WTC11 (cell line): ENCODE results near the gene CEMIP.

ENCODE experiments used
- CTCF ChIP-seq: fragments of 200-600 bp; IDR thresholded peaks from 2 replicates; pipeline ENCODE4 v1.8.0; 2022; ENCODE audit warnings: antibody characterized with exemption
- ZNF416 ChIP-seq: fragments of 250-450 bp; sonication (Bioruptor Pico); IDR thresholded peaks from 2 replicates; pipeline ENCODE4 v1.9.0; 2021; ENCODE audit warnings: mild to moderate bottlenecking, inconsistent platforms
- TF ChIP-seq, protein P1 (sequence below): sonication (generic); formaldehyde crosslinking; IDR thresholded peaks from 2 replicates; pipeline ENCODE4 v1.8.1; 2022; ENCODE audit warnings: low read depth, missing genetic modification reagents, borderline replicate concordance

DNA sequence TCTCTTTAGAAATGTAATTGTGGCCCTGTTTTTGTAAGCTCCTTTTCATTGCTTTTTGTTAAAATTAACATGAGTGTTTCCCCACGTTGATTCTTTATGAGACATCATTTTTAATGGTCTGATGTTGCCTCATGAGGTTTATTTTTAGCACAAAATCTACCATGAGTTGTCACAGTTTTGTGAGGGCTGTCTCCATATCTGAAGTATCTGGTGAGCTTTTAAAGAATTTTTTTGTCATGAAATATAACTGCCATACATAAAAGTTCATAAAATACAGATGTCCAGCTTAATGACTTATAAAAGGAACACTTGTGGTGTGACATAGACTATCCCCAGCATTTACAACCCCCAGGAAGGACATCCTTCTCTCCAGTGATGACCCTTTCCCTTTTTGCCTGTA, 34.3 kb upstream of the CEMIP start:
- TF ChIP-seq CTCF, result no peak
- TF ChIP-seq, protein P1, sequence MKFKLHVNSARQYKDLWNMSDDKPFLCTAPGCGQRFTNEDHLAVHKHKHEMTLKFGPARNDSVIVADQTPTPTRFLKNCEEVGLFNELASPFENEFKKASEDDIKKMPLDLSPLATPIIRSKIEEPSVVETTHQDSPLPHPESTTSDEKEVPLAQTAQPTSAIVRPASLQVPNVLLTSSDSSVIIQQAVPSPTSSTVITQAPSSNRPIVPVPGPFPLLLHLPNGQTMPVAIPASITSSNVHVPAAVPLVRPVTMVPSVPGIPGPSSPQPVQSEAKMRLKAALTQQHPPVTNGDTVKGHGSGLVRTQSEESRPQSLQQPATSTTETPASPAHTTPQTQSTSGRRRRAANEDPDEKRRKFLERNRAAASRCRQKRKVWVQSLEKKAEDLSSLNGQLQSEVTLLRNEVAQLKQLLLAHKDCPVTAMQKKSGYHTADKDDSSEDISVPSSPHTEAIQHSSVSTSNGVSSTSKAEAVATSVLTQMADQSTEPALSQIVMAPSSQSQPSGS (CRISPR knock-in tag), result no peak
- no peak for TF ChIP-seq ZNF416
